WTC11 (cell line): ENCODE results near the gene SLC36A1. TPM values are rescaled to one million over a fixed set of nuclear protein-coding genes. Genes with fewer than 3 reads are reported as not detected.

Source experiments
- ATF1 ChIP-seq: sonication (generic); formaldehyde crosslinking; IDR thresholded peaks from 2 replicates; pipeline ENCODE4 v1.8.1; 2023; ENCODE audit warnings: mild to moderate bottlenecking, moderate library complexity, missing genetic modification reagents
- EMX1 ChIP-seq: fragments of 250-450 bp; sonication (Bioruptor Pico); IDR thresholded peaks from 2 replicates; pipeline ENCODE4 v1.8.0; 2021; ENCODE audit warnings: mild to moderate bottlenecking
- HMGA2 ChIP-seq: fragments of 250-450 bp; sonication (Bioruptor Pico); IDR thresholded peaks from 2 replicates; pipeline ENCODE4 v1.4.0; 2021; ENCODE audit warnings: mild to moderate bottlenecking, moderate library complexity
- MXD4 ChIP-seq: fragments of 250-450 bp; sonication (Bioruptor Pico); IDR thresholded peaks from 2 replicates; pipeline ENCODE4 v1.8.0; 2021; ENCODE audit warnings: mild to moderate bottlenecking, moderate library complexity, borderline replicate concordance
- MYBL2 ChIP-seq: sonication (generic); formaldehyde crosslinking; IDR thresholded peaks from 2 replicates; pipeline ENCODE4 v1.8.1; 2023; ENCODE audit warnings: mild to moderate bottlenecking, moderate library complexity, missing genetic modification reagents
- NFATC4 ChIP-seq: fragments of 250-450 bp; sonication (Bioruptor Pico); IDR thresholded peaks from 2 replicates; pipeline ENCODE4 v1.9.0; 2021; ENCODE audit warnings: mild to moderate bottlenecking
- OVOL2 ChIP-seq: fragments of 250-450 bp; sonication (Bioruptor Pico); IDR thresholded peaks from 2 replicates; pipeline ENCODE4 v1.9.0; 2021; ENCODE audit warnings: mild to moderate bottlenecking, borderline replicate concordance
- SMAD4 ChIP-seq: sonication (generic); formaldehyde crosslinking; IDR thresholded peaks from 2 replicates; pipeline ENCODE4 v1.8.0; 2022; ENCODE audit warnings: mild to moderate bottlenecking, missing genetic modification reagents
- ZNF416 ChIP-seq: fragments of 250-450 bp; sonication (Bioruptor Pico); IDR thresholded peaks from 2 replicates; pipeline ENCODE4 v1.9.0; 2021; ENCODE audit warnings: mild to moderate bottlenecking, inconsistent platforms
- total RNA-seq: library from RNA; stranded (reverse); gene quantifications from 3 replicates; pipeline ENCODE4 v1.2.3, GENCODE V29; 2021
- TF ChIP-seq, protein P1 (sequence below): sonication (generic); formaldehyde crosslinking; IDR thresholded peaks from 2 replicates; pipeline ENCODE4 v1.8.1; 2022; ENCODE audit warnings: low read depth, missing genetic modification reagents, borderline replicate concordance
- TF ChIP-seq, protein P2 (sequence below): sonication (generic); formaldehyde crosslinking; IDR thresholded peaks from 2 replicates; pipeline ENCODE4 v1.8.1; 2023; ENCODE audit warnings: mild to moderate bottlenecking, missing genetic modification reagents, moderate library complexity
- TF ChIP-seq, protein P3 (sequence below): sonication (generic); formaldehyde crosslinking; IDR thresholded peaks from 2 replicates; pipeline ENCODE4 v1.8.1; 2023; ENCODE audit warnings: mild to moderate bottlenecking, moderate library complexity, missing genetic modification reagents
- TF ChIP-seq, protein P4 (sequence below): fragments of 200-600 bp; IDR thresholded peaks from 2 replicates; pipeline ENCODE4 v1.8.0; 2022; ENCODE audit warnings: antibody characterized with exemption
- TF ChIP-seq, protein P5 (sequence below): sonication (generic); formaldehyde crosslinking; IDR thresholded peaks from 2 replicates; pipeline ENCODE4 v1.8.0; 2023; ENCODE audit warnings: missing genetic modification reagents, mild to moderate bottlenecking, borderline replicate concordance
- TF ChIP-seq, protein P6 (sequence below): sonication (generic); formaldehyde crosslinking; IDR thresholded peaks from 2 replicates; pipeline ENCODE4 v1.8.1; 2023; ENCODE audit warnings: mild to moderate bottlenecking, missing genetic modification reagents

SLC36A1 gene
- total RNA-seq, 1 experiment from 2014 or later = 12.2 TPM

DNA sequence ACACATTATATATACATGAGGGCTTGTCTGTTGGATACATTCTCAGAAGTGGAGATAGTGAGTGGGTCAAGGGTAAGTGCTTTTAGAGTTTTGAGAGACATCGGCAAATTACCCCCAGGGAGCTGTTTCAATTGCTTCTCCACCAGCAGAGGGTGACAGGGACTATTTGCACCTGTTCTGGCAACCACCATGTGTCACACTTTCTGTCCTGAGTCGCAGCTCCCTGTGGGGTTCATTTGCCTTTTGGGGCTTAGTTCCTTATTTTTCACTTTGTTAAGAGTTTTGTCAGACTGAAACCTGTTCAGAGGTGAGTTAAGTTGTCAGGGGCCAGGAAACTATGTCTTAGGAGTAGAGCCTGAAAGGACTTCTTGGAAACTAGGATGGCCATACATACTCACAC lies 20.1 kb upstream of the SLC36A1 start (continued):
- TF ChIP-seq OVOL2 (CRISPR knock-in tag) (no peak), NFATC4 (CRISPR knock-in tag) (no peak), EMX1 (CRISPR knock-in tag) (no peak), ATF1 (CRISPR knock-in tag) (no peak), MYBL2 (no peak), MXD4 (CRISPR knock-in tag) (no peak), HMGA2 (CRISPR knock-in tag) (no peak), SMAD4 (no peak), ZNF416 (CRISPR knock-in tag) (no peak)
- TF ChIP-seq, protein P1, sequence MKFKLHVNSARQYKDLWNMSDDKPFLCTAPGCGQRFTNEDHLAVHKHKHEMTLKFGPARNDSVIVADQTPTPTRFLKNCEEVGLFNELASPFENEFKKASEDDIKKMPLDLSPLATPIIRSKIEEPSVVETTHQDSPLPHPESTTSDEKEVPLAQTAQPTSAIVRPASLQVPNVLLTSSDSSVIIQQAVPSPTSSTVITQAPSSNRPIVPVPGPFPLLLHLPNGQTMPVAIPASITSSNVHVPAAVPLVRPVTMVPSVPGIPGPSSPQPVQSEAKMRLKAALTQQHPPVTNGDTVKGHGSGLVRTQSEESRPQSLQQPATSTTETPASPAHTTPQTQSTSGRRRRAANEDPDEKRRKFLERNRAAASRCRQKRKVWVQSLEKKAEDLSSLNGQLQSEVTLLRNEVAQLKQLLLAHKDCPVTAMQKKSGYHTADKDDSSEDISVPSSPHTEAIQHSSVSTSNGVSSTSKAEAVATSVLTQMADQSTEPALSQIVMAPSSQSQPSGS (CRISPR knock-in tag) = no peak
- TF ChIP-seq, protein P2, sequence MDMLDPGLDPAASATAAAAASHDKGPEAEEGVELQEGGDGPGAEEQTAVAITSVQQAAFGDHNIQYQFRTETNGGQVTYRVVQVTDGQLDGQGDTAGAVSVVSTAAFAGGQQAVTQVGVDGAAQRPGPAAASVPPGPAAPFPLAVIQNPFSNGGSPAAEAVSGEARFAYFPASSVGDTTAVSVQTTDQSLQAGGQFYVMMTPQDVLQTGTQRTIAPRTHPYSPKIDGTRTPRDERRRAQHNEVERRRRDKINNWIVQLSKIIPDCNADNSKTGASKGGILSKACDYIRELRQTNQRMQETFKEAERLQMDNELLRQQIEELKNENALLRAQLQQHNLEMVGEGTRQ = no peak
- TF ChIP-seq, protein P3, sequence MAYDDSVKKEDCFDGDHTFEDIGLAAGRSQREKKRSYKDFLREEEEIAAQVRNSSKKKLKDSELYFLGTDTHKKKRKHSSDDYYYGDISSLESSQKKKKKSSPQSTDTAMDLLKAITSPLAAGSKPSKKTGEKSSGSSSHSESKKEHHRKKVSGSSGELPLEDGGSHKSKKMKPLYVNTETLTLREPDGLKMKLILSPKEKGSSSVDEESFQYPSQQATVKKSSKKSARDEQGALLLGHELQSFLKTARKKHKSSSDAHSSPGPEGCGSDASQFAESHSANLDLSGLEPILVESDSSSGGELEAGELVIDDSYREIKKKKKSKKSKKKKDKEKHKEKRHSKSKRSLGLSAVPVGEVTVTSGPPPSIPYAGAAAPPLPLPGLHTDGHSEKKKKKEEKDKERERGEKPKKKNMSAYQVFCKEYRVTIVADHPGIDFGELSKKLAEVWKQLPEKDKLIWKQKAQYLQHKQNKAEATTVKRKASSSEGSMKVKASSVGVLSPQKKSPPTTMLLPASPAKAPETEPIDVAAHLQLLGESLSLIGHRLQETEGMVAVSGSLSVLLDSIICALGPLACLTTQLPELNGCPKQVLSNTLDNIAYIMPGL = no peak
- TF ChIP-seq, protein P4, sequence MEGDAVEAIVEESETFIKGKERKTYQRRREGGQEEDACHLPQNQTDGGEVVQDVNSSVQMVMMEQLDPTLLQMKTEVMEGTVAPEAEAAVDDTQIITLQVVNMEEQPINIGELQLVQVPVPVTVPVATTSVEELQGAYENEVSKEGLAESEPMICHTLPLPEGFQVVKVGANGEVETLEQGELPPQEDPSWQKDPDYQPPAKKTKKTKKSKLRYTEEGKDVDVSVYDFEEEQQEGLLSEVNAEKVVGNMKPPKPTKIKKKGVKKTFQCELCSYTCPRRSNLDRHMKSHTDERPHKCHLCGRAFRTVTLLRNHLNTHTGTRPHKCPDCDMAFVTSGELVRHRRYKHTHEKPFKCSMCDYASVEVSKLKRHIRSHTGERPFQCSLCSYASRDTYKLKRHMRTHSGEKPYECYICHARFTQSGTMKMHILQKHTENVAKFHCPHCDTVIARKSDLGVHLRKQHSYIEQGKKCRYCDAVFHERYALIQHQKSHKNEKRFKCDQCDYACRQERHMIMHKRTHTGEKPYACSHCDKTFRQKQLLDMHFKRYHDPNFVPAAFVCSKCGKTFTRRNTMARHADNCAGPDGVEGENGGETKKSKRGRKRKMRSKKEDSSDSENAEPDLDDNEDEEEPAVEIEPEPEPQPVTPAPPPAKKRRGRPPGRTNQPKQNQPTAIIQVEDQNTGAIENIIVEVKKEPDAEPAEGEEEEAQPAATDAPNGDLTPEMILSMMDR = no peak
- TF ChIP-seq, protein P5, sequence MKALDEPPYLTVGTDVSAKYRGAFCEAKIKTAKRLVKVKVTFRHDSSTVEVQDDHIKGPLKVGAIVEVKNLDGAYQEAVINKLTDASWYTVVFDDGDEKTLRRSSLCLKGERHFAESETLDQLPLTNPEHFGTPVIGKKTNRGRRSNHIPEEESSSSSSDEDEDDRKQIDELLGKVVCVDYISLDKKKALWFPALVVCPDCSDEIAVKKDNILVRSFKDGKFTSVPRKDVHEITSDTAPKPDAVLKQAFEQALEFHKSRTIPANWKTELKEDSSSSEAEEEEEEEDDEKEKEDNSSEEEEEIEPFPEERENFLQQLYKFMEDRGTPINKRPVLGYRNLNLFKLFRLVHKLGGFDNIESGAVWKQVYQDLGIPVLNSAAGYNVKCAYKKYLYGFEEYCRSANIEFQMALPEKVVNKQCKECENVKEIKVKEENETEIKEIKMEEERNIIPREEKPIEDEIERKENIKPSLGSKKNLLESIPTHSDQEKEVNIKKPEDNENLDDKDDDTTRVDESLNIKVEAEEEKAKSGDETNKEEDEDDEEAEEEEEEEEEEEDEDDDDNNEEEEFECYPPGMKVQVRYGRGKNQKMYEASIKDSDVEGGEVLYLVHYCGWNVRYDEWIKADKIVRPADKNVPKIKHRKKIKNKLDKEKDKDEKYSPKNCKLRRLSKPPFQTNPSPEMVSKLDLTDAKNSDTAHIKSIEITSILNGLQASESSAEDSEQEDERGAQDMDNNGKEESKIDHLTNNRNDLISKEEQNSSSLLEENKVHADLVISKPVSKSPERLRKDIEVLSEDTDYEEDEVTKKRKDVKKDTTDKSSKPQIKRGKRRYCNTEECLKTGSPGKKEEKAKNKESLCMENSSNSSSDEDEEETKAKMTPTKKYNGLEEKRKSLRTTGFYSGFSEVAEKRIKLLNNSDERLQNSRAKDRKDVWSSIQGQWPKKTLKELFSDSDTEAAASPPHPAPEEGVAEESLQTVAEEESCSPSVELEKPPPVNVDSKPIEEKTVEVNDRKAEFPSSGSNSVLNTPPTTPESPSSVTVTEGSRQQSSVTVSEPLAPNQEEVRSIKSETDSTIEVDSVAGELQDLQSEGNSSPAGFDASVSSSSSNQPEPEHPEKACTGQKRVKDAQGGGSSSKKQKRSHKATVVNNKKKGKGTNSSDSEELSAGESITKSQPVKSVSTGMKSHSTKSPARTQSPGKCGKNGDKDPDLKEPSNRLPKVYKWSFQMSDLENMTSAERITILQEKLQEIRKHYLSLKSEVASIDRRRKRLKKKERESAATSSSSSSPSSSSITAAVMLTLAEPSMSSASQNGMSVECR (CRISPR knock-in tag) = no peak
- TF ChIP-seq, protein P6, sequence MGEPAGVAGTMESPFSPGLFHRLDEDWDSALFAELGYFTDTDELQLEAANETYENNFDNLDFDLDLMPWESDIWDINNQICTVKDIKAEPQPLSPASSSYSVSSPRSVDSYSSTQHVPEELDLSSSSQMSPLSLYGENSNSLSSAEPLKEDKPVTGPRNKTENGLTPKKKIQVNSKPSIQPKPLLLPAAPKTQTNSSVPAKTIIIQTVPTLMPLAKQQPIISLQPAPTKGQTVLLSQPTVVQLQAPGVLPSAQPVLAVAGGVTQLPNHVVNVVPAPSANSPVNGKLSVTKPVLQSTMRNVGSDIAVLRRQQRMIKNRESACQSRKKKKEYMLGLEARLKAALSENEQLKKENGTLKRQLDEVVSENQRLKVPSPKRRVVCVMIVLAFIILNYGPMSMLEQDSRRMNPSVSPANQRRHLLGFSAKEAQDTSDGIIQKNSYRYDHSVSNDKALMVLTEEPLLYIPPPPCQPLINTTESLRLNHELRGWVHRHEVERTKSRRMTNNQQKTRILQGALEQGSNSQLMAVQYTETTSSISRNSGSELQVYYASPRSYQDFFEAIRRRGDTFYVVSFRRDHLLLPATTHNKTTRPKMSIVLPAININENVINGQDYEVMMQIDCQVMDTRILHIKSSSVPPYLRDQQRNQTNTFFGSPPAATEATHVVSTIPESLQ (CRISPR knock-in tag) = no peak
- TF ChIP-seq, all 79 proteins: peak for 0
